ENCODE measurements around the gene RBM42.

Gene RBM42

DNA sequence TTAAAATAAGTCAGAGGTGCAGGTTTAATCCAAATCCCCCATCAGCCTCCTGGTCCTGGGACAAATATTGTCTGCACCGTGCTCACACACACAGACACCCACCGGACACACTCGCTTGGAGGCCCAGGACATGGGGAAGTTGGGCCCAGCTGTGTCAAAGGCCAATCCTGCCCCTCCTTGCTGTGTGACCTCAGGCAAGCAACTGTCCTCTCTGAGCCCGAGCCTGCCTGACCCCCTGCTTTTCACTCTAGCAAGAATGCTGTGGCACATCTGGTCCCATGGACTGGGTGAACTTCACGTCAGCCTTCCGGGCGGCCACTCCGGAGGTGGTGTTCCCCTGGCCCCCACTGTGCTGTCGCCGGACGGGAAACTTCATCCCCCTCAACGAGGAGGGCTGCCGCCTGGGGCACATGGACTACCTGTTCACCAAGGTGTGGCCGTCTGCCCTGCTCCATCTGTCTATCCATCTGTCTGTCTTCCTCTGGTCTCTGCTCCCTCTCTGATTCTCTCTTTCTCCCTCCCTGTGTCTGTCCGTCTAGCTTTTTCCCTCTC, 46.8 kb downstream of the RBM42 start:
- no peak for DNase-seq (ENCODE audit: insufficient read length)
- no peak for FAIRE-seq
- TF ChIP-seq POLR2AphosphoS5 (IDR thresholded peaks at IDR 0.05; ENCODE audit: low read depth, low read length) (no peak), POLR2A (IDR thresholded peaks at IDR 0.05; ENCODE audit: low read depth, low read length) (no peak), TAF1 (IDR thresholded peaks at IDR 0.05; ENCODE audit: borderline replicate concordance, low read depth, low read length) (no peak)
